ENCODE measurements around the gene CAPZB.

Gene CAPZB

DNA sequence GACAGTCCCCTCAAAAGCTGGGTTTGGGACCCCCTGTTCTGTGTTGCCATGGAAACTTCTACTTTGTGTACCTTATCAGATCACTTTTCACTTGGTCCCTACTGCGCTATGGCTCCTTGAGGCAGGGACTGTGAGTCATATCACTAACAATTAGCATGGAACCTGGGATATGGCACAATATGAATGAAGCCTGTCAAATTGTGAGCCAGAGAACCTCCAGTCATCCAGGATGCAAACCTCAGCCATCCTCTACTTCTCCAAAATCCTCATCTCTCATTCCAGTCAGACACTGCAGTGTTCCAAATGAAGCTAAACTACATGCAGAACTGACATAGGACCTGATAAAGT is 11.2 kb upstream of the CAPZB start:
- DNase-seq, result no peak

GRCh38 chr1:19495799-19496526 is 10.6 kb upstream of the CAPZB start:
- DNase-seq, result no peak

GRCh38 chr1:19495000-19495656 is 9.8 kb upstream of the CAPZB start:
- DNase-seq, result no peak

- no peak for DNase-seq
These were observed 8.2 kb upstream of the CAPZB start for GRCh38 chr1:19493547-19493946.

DNA sequence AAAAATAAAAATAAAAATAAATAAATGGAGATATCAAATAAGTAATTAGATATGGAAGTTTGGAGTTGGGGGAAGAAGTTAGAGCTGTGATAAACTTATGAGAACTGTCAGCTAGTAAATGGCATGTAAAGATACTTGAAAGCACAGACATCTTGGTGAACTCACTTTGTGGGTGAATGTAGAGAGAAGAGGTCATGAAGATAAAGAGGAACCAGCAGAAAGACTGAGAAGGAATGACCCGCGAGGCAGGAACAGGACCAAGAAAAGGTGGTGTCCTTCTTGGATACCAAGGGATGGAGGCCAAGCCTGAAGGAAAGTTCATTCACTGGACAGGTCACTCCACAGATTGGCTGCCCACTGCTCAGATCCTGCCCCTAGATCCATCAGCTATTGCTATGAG is 4.7 kb upstream of the CAPZB start:
- DNase-seq, result no peak

- no peak for DNase-seq
These were observed 2.8 kb upstream of the CAPZB start for GRCh38 chr1:19488136-19488535.

- no peak for DNase-seq
These were observed 459 bp downstream of the CAPZB start for GRCh38 chr1:19484798-19485361.

GRCh38 chr1:19484338-19484797 is 971 bp downstream of the CAPZB start:
- no peak for DNase-seq

DNA sequence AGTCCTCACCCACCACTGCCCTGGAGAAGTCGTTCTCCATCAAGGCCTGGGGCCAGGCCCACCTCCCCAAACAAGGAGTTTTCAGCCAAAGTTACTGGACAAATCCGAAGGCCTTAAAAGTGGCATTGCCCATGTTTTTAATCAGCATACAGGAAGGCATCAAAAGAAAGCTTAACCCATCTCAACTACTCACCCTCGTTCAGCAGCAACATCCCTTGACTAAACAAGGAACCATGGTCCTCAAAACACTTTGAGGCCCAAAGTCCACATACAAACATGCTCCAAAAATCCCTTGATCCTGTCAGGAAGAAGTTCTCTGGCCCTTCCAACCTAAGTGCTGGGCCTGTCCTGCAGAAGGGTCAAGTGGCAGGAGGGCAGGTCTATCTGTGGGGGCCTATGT is 1.6 kb downstream of the CAPZB start:
- no peak for DNase-seq

DNA sequence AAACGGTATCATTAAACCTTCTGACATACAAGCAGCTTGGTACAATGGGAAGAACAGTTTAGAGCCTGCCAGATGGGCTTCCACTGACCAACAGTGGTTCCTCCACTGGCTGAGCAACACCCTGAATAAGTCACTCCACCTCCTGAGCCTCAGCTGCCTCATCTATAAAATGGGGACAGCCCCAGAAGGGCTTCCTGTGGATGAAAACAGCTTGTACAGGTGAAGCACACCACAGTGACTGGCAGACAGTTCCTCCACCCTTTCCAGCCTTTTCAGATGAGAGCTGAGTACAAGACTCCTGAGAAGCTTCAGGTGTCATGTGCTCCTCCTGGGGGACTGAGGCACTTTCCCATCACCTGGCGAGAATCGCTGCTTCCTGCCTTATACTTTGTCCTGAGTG is 2.1 kb downstream of the CAPZB start:
- DNase-seq, result no peak

DNA sequence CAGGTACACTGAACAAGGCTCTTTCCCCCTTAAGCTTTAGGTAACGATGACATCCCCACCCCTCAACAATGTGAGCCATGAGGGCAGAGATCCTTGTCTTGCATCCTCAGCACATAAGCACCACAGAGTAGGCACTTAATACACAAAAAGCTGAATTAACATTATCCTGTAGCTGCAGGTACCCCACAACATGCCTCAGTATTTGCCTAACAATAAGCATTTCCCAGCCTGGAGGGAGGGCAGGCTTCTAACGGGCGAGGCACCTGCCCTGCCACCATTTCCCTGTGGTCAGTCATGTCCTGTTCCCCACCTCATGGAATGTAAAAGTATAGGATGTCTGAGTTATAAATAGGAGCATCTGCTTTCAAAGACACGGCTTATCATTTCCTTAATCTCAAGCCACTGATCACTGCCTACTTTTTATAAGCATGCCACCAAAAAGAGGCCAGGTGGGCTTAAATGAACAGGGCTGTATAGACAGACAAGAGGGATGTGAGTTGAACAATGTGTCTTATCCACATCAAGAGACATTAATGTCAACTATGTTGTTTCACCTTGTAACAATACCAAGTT is 3.4 kb downstream of the CAPZB start:
- DNase-seq, result no peak

DNA sequence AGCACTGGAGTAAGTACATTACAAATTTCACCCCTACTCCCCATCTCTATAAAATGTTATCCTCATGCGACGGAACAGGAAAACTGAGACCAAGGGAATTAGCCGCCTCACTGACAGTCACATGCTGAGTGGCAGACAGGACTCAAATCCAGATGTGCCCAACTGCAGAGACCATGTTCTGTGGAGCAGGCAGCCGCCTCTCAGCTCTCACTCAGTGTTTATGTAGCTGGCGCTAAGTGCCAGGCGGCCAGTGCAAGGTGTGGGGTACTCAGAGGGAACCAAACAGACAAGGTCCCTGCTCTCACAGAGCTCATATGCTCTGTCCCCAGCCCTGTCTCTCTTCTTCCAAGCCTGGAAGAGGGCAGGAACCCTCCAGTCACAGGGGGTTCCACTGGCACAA is 5.1 kb downstream of the CAPZB start:
- no peak for DNase-seq

- no peak for DNase-seq
These were observed 5.8 kb downstream of the CAPZB start for GRCh38 chr1:19479351-19480120.

GRCh38 chr1:19478322-19478721 is 7.0 kb downstream of the CAPZB start:
- DNase-seq, result no peak

DNA sequence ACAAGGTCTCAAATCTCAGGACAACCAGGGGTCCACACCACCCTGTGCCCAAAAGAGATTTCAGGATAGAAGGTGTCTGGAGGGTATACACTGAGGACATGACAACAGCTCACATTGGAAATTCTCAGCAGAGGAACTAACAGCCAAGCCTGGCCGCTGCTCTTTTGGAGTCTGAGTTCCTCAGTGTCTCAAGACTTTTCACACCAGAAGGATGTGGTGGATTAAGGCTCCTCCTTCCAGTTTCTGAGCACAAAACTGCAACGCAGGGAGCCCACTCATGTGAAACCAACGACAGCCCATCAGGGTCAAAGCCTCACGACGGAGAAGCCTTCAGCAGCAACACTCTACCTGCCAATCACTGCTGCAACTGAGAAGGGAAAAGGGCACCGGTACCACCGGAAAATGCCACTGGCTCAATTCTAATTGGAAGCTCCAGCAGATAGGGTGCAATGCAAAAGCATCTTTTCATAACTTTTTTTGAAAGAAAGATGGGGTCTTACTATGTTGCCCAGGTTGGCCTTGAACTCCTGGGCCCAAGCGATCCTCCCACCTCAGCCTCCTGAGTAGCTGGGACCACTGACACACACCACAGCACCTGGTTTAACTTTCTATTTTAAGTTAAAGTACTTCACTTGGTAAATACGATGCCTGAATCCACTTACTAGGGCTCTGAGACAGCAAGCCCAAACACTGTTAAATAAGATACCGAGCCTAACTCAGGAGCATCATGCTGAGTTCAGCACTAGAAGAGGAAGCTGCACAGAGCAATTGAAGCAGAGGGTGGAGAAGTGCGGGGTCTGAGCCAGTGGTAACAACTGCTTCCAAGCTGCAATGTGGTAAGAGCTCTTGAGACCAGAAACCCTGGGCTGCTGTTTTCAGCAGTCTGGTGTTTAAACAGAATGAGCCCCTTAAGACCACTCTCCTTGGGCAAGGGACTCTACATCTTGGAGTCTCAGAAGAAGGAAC is 7.8 kb downstream of the CAPZB start:
- DNase-seq, result no peak

DNA sequence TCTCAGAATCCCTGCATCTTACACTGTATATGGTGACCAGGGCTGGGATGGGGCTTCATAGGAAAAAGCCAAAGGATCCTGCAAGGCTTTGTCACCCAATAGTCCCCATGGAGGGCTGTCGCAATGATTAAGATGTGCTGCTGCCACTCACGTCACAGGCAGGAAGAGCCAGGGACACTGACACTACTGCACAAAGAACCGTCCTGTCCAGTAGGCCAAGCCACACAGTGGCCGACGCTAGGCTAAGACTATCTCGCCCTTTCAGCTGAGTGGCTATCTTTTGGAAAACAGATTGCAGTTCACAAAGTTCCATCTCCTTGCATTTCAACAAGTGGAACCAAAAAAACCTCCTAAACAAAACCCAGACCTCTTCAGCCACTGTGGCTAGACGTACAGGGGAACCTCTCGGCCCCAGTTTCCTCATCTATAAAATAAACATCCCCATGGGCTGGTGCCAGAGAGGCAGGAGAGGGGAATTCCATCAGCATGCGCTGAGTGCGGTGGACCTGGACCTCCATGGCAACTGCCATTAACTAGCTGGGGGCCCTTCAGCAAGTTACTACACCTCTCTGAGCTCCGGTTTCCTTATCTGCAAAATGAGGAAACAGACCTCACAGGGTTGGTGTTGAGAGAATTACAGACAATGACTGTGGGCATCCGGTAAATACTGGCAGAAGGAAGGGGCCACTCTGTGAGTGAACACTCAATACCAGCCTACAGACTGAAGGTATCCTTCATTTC is 8.7 kb downstream of the CAPZB start:
- DNase-seq, result no peak

DNA sequence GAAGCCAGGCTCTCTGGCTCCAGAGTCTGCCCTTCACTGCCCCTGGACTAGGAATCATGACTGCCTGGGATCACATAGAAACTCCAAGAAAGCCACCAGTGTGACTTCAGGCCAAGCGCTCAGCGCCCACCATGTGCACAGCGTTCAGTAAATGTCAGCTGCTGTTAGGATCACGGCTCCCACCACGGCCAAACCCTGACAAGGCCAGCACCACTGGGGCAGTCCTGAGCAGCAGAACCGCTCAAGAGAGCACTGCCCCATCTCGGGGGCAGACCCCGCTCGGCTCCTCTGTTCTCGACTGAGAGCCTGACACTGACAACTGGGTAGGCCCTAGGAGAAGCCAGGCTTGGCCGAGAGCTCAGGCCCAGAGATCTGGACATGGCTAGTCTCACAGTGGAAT is 10.0 kb downstream of the CAPZB start:
- DNase-seq, result no peak

DNA sequence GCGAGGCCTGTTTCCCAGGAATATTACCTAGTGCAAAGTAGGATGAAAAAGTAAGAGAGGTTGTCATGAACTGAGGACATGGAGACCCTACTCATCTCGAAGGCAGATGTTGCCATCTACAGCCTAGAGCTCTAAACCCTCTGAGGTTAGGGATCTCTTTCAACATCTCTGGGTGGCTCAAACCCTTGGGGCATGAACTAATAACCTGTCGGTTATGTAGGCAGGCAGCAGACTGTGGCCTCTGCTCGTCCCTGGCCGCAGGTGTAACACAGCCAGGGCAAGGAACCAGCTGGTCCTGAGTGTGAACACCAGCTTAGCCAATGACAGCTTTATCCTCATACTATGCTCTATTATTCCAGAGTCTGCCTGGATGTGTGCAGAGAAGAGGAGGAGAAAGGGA is 13.2 kb downstream of the CAPZB start:
- no peak for DNase-seq

- no peak for DNase-seq
These were observed 16.3 kb downstream of the CAPZB start for GRCh38 chr1:19469004-19469403.

GRCh38 chr1:19468397-19468956 is 16.9 kb downstream of the CAPZB start:
- no peak for DNase-seq

Measured in SW 1271 (cell line).